DMS53 treated with DMSO at 0.1 percent for 48 hours (cell line): ENCODE measurements around the gene ATP10B.
"Not testable (repeated sequence)": the region's sequence is repeated elsewhere in the genome, so short reads cannot be mapped to it uniquely, and the experiment has no call there.

Experiments
- DNase-seq: peaks from one replicate; lab custom pipeline; 2025; ENCODE audit not compliant: unreplicated experiment; lab: John Stamatoyannopoulos, UW

The ATP10B gene

GRCh38 chr5:160767062-160767461 is 84.9 kb downstream of the ATP10B start:
- DNase-seq, result no peak

- no peak for DNase-seq
Observed at GRCh38 chr5:160760008-160760407, 92.0 kb downstream of the ATP10B start.

GRCh38 chr5:160757194-160757593 is 94.8 kb downstream of the ATP10B start:
- DNase-seq, result no peak

- no peak for DNase-seq
Observed at GRCh38 chr5:160750938-160751657, 100.9 kb downstream of the ATP10B start.

GRCh38 chr5:160749682-160750081 is 102.3 kb downstream of the ATP10B start:
- no peak for DNase-seq

GRCh38 chr5:160749026-160749425 is 103.0 kb downstream of the ATP10B start:
- no peak for DNase-seq

GRCh38 chr5:160747987-160748386 is 104.0 kb downstream of the ATP10B start:
- DNase-seq, result no peak

- no peak for DNase-seq
Observed at GRCh38 chr5:160747559-160747958, 104.5 kb downstream of the ATP10B start.

- no peak for DNase-seq
Observed at GRCh38 chr5:160744268-160745101, 107.5 kb downstream of the ATP10B start.

- DNase-seq, result no peak
Observed at GRCh38 chr5:160743027-160743426, 109.0 kb downstream of the ATP10B start.

GRCh38 chr5:160742446-160742845 is 109.6 kb downstream of the ATP10B start:
- no peak for DNase-seq

- no peak for DNase-seq
Observed at GRCh38 chr5:160727296-160727997, 124.6 kb downstream of the ATP10B start.

GRCh38 chr5:160726721-160727120 is 125.3 kb downstream of the ATP10B start:
- no peak for DNase-seq

GRCh38 chr5:160720822-160721221 is 131.2 kb downstream of the ATP10B start:
- no peak for DNase-seq

- DNase-seq, result not testable (repeated sequence)
Observed at GRCh38 chr5:160715508-160715907, 136.5 kb downstream of the ATP10B start.

- no peak for DNase-seq
Observed at GRCh38 chr5:160703547-160704189, 148.3 kb downstream of the ATP10B start.

GRCh38 chr5:160702934-160703333 is 149.1 kb downstream of the ATP10B start:
- no peak for DNase-seq

- DNase-seq, result no peak
Observed at GRCh38 chr5:160702311-160702803, 149.7 kb downstream of the ATP10B start.

- DNase-seq, result no peak
Observed at GRCh38 chr5:160701403-160701802, 150.6 kb downstream of the ATP10B start.

GRCh38 chr5:160699301-160699700 is 152.7 kb downstream of the ATP10B start:
- no peak for DNase-seq

- DNase-seq, result no peak
Observed at GRCh38 chr5:160697281-160697680, 154.7 kb downstream of the ATP10B start.
